ENCODE results near the gene EGF. TPM values are rescaled to one million over a fixed set of nuclear protein-coding genes. Genes with fewer than 3 reads are reported as not detected.

EGF gene
- polyA plus RNA-seq, 2 of the 4 experiments (the other 2 are of a cell fraction): 0.59 to 0.98 TPM

- TF ChIP-seq REST (IDR thresholded peaks at IDR 0.05) (no peak), JUNB (IDR thresholded peaks at IDR 0.05) (no peak), HEYL (CRISPR knock-in tag; IDR thresholded peaks at IDR 0.05) (no peak), KDM5A (IDR thresholded peaks at IDR 0.05) (no peak), RCOR1 (IDR thresholded peaks at IDR 0.05; ENCODE audit: low read depth, low read length) (no peak)
Measured at GRCh38 chr4:109996526-109996925, 83.8 kb downstream of the EGF start (continued).

GRCh38 chr4:109998867-109999584 lies 86.3 kb downstream of the EGF start:
- CTCF ChIA-PET: interaction anchor here (0.6 to 8.4 kb wide), 26 partner anchors 10 to 1643 kb away, joined by 3 to 154 read pairs (median 3); partner anchors contain the start of gene ELOVL6
- H3K4me3 ChIP-seq: no peak overlapping the region
- peak; percentile 37 to 62 for DNase-seq (ENCODE audit: low read depth in 1 of 2, low spot score in 1 of 2)
- H3K27ac ChIP-seq: no peak overlapping the region
- FAIRE-seq: peak; percentile 80
- H3K4me1 ChIP-seq: no peaks in the 10 kb centered on the region
- POLR2A ChIA-PET: no interaction called here
- TF ChIP-seq SMC3 (IDR thresholded peaks at IDR 0.05) (peak; percentile 59), ZFP36 (IDR thresholded peaks at IDR 0.05; ENCODE audit: borderline replicate concordance, partially characterized antibody) (no peak), TP53 (CRISPR knock-in tag; IDR thresholded peaks at IDR 0.05) (no peak), CBX2 (IDR thresholded peaks at IDR 0.05; ENCODE audit: borderline replicate concordance, low read depth) (no peak), PHF8 (IDR thresholded peaks at IDR 0.05; ENCODE audit: borderline replicate concordance, low read depth) (no peak), HMGXB4 (CRISPR knock-in tag; IDR thresholded peaks at IDR 0.05; ENCODE audit: borderline replicate concordance) (no peak), EHMT2 (IDR thresholded peaks at IDR 0.05; ENCODE audit: low read depth) (no peak), RAD21 (conservative IDR thresholded peaks at IDR 0.05 in 1 of 2, IDR thresholded peaks at IDR 0.05 in 1 of 2) (peak; percentile 76 to 78), CTCF (IDR thresholded peaks at IDR 0.05) (peak; percentile 75)
- 26% methylated on average over 3 of the region's 3 CpGs for WGBS (ENCODE audit: missing lambda C conversion rate)
- H3K9me3 ChIP-seq: no peaks in the 10 kb centered on the region
- no peak overlapping the region for H3K4me2 ChIP-seq
- ATAC-seq: peak; percentile 83 to 88

- DNase-seq (ENCODE audit: low read depth in 1 of 2, low spot score in 1 of 2) (no peak), ATAC-seq (no peak), FAIRE-seq (no peak)
- CTCF ChIA-PET: interaction anchor here (0.6 to 8.4 kb wide), 10 partner anchors 10 to 521 kb away, joined by 3 to 154 read pairs (median 3); no protein-coding TSS in a partner anchor
- POLR2A ChIA-PET: no interaction called here
- no peak overlapping the region for H3K4me3 ChIP-seq
- no peak overlapping the region for H3K4me2 ChIP-seq
- H3K27ac ChIP-seq: no peak overlapping the region
- H3K9me3 ChIP-seq: no peaks in the 10 kb centered on the region
- TF ChIP-seq NPAS2 (CRISPR knock-in tag; IDR thresholded peaks at IDR 0.05; ENCODE audit: borderline replicate concordance): no peak
- TF ChIP-seq ATOH8 (CRISPR knock-in tag; IDR thresholded peaks at IDR 0.05; ENCODE audit: low read depth): no peak
- no peak for TF ChIP-seq MAX (IDR thresholded peaks at IDR 0.05)
- no peak for TF ChIP-seq FOSL2 (IDR thresholded peaks at IDR 0.05)
- TF ChIP-seq FOSL2 (CRISPR knock-in tag; IDR thresholded peaks at IDR 0.05): no peak
- TF ChIP-seq PHF8 (IDR thresholded peaks at IDR 0.05; ENCODE audit: borderline replicate concordance, low read depth): no peak
- no peak for TF ChIP-seq NR3C1 (IDR thresholded peaks at IDR 0.05)
- TF ChIP-seq RNF2 (IDR thresholded peaks at IDR 0.05; ENCODE audit: borderline replicate concordance, low read depth): no peak
- no peak for TF ChIP-seq ZC3H11A (IDR thresholded peaks at IDR 0.05)
- no peaks in the 10 kb centered on the region for H3K4me1 ChIP-seq
- WGBS (ENCODE audit: missing lambda C conversion rate): 70% methylated on average over 9 of the region's 9 CpGs
Measured at GRCh38 chr4:109999585-109999912, 86.9 kb downstream of the EGF start.
